ENCODE measurements around the gene ZNF8.

DNA sequence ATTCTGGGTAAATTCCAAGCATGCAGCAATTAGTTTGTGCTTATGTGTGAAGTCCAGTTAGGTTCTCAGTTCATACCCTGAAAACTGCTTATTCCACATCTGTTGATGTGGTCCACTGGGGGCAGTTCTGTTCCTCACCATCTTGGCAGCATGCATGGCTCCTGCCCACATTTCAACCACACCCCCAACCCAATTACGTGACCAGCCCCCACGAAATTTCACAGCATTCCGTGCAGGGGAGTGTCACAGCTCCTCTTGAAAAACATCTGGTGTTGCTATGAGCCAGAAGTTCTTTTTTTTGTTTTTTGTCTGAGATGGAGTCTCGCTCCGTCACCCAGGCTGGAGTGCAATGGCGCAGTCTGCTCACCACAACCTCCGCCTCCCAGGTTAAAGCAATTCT lies 17.3 kb downstream of the ZNF8 start:
- TF ChIP-seq POLR2A (IDR thresholded peaks at IDR 0.05) (no peak), POLR2AphosphoS5 (IDR thresholded peaks at IDR 0.05) (no peak)
- TF ChIP-seq, protein P1, sequence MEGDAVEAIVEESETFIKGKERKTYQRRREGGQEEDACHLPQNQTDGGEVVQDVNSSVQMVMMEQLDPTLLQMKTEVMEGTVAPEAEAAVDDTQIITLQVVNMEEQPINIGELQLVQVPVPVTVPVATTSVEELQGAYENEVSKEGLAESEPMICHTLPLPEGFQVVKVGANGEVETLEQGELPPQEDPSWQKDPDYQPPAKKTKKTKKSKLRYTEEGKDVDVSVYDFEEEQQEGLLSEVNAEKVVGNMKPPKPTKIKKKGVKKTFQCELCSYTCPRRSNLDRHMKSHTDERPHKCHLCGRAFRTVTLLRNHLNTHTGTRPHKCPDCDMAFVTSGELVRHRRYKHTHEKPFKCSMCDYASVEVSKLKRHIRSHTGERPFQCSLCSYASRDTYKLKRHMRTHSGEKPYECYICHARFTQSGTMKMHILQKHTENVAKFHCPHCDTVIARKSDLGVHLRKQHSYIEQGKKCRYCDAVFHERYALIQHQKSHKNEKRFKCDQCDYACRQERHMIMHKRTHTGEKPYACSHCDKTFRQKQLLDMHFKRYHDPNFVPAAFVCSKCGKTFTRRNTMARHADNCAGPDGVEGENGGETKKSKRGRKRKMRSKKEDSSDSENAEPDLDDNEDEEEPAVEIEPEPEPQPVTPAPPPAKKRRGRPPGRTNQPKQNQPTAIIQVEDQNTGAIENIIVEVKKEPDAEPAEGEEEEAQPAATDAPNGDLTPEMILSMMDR (IDR thresholded peaks at IDR 0.05 in 8 of 11, conservative IDR thresholded peaks at IDR 0.05 in 3 of 11), result no peak
